Nephron (organoid): Measurements from ENCODE around the gene KCNH1.

Experiments
- H3K27ac Mint-ChIP-seq, 3 experiments: 2 replicates each; pipeline ENCODE4 v1.8.0; 2020; ENCODE audit warnings: mixed read lengths in 3 of 3, mild to moderate bottlenecking in 2 of 3, moderate library complexity in 1 of 3
- H3K27me3 Mint-ChIP-seq: 2 replicates; pipeline ENCODE4 v1.8.0; 2021; ENCODE audit warnings: low read depth, mild to moderate bottlenecking, moderate library complexity, mixed read lengths
- H3K36me3 Mint-ChIP-seq: 2 replicates; pipeline ENCODE4 v1.8.0; 2020; ENCODE audit warnings: low read depth, mixed read lengths
- H3K4me1 Mint-ChIP-seq: 2 replicates; pipeline ENCODE4 v1.8.0; 2020; ENCODE audit warnings: mixed read lengths
- H3K4me3 Mint-ChIP-seq, 3 experiments: 2 replicates each; pipeline ENCODE4 v1.8.0; 2020; ENCODE audit warnings: mild to moderate bottlenecking in 3 of 3, mixed read lengths in 3 of 3, moderate library complexity in 2 of 3
- H3K9me3 Mint-ChIP-seq: 2 replicates; pipeline ENCODE4 v1.8.0; 2020; ENCODE audit warnings: mixed read lengths
- CTCF ChIP-seq, 3 experiments: fragments of 200-600 bp; sonication (generic); IDR thresholded peaks; one replicate each; pipeline ENCODE4 v1.5.0; 2021; ENCODE audit warnings: antibody characterized with exemption in 3 of 3; ENCODE audit not compliant: unreplicated experiment in 3 of 3

The KCNH1 gene

GRCh38 chr1:210739627-210740026, 394.3 kb downstream of the KCNH1 start:
- Mint-ChIP-seq H3K36me3 (no peaks in the 10 kb centered on the region), H3K4me1 (no peaks in the 10 kb centered on the region), H3K4me3 (no peak overlapping the region), H3K27me3 (peaks cover 23% of the 10 kb centered on the region), H3K9me3 (no peaks in the 10 kb centered on the region), H3K27ac (no peak overlapping the region)
- no peak for TF ChIP-seq CTCF (IDR thresholded peaks at IDR 0.05; ENCODE audit: unreplicated experiment in 3 of 3)

- H3K4me3 Mint-ChIP-seq: no peak overlapping the region
- no peaks in the 10 kb centered on the region for H3K9me3 Mint-ChIP-seq
- no peaks in the 10 kb centered on the region for H3K36me3 Mint-ChIP-seq
- H3K4me1 Mint-ChIP-seq: no peaks in the 10 kb centered on the region
- H3K27me3 Mint-ChIP-seq: peaks cover 23% of the 10 kb centered on the region
- no peak for TF ChIP-seq CTCF (IDR thresholded peaks at IDR 0.05; ENCODE audit: unreplicated experiment in 3 of 3)
- no peak overlapping the region for H3K27ac Mint-ChIP-seq
These were observed 395.7 kb downstream of the KCNH1 start for GRCh38 chr1:210738256-210738655.

DNA sequence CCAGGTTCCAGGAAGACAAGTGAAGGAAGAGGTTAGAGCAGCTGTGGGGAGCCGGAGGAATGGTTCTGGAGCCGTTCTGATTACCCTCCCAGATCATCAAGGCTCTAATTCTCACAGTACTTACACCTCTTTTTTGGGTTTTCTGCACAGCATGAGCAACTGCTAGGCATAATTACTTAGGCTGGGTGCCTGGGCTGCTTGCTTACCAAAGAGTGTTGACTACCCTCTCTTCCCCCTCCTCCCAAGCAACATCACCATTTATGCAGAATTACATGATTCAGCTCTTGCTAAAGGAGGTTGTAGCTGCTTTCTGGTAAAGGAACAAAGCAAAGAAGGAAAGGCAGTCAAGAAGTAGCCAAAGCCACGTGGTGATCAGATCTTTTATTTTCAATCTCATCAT, 397.2 kb downstream of the KCNH1 start:
- H3K9me3 Mint-ChIP-seq: no peaks in the 10 kb centered on the region
- H3K27me3 Mint-ChIP-seq: peaks cover 23% of the 10 kb centered on the region
- TF ChIP-seq CTCF (IDR thresholded peaks at IDR 0.05; ENCODE audit: unreplicated experiment in 3 of 3): no peak
- no peaks in the 10 kb centered on the region for H3K36me3 Mint-ChIP-seq
- H3K4me1 Mint-ChIP-seq: no peaks in the 10 kb centered on the region
- H3K27ac Mint-ChIP-seq: no peak overlapping the region
- no peak overlapping the region for H3K4me3 Mint-ChIP-seq

GRCh38 chr1:210731597-210731996, 402.4 kb downstream of the KCNH1 start:
- no peak for TF ChIP-seq CTCF (IDR thresholded peaks at IDR 0.05; ENCODE audit: unreplicated experiment in 3 of 3)
- H3K36me3 Mint-ChIP-seq: no peaks in the 10 kb centered on the region
- H3K4me1 Mint-ChIP-seq: no peaks in the 10 kb centered on the region
- no peak overlapping the region for H3K4me3 Mint-ChIP-seq
- no peaks in the 10 kb centered on the region for H3K9me3 Mint-ChIP-seq
- no peak overlapping the region for H3K27ac Mint-ChIP-seq
- H3K27me3 Mint-ChIP-seq: peaks cover 23% of the 10 kb centered on the region

DNA sequence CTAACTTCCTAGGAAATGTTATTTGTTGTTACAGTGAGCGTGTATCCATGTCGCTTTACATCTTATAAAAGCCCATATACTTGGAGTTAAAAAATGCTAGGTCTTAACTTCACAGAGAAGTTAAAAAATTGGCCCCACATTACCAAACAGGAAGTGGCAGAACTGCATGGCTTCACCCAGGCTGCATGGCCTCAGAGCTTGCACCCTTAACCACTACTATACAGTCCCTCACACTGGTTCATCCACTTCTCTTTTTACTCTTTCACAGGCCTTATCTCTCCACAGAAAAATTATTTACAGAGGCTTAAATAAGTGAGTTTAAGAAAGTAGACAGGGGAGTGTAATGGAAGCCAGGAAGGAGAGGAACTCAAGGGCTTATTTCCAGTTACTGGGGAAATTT, 402.8 kb downstream of the KCNH1 start:
- no peak for TF ChIP-seq CTCF (IDR thresholded peaks at IDR 0.05; ENCODE audit: unreplicated experiment in 3 of 3)
- Mint-ChIP-seq H3K27ac (no peak overlapping the region), H3K4me1 (no peaks in the 10 kb centered on the region), H3K4me3 (no peak overlapping the region), H3K27me3 (peaks cover 20% of the 10 kb centered on the region), H3K36me3 (no peaks in the 10 kb centered on the region), H3K9me3 (no peaks in the 10 kb centered on the region)

GRCh38 chr1:210730023-210730422, 403.9 kb downstream of the KCNH1 start:
- no peak overlapping the region for H3K4me3 Mint-ChIP-seq
- H3K27ac Mint-ChIP-seq: no peak overlapping the region
- H3K36me3 Mint-ChIP-seq: no peaks in the 10 kb centered on the region
- no peaks in the 10 kb centered on the region for H3K4me1 Mint-ChIP-seq
- H3K27me3 Mint-ChIP-seq: peaks cover 23% of the 10 kb centered on the region
- no peak for TF ChIP-seq CTCF (IDR thresholded peaks at IDR 0.05; ENCODE audit: unreplicated experiment in 3 of 3)
- H3K9me3 Mint-ChIP-seq: no peaks in the 10 kb centered on the region
